MM.1S (cell line): ENCODE measurements around the gene FZR1.

Experiments
- EZH2 ChIP-seq: fragments of 300-600 bp; sonication (generic); optimal IDR thresholded peaks from 2 replicates; pipeline ENCODE3; 2017; ENCODE audit warnings: low read depth, mild to moderate bottlenecking, antibody characterized with exemption, low read length, mixed read lengths
- TF ChIP-seq, protein P1 (sequence below): fragments of 300-600 bp; sonication (generic); IDR thresholded peaks from 2 replicates; pipeline ENCODE4 v1.5.1; 2016; ENCODE audit warnings: antibody characterized with exemption, low read length, mixed read lengths

DNA sequence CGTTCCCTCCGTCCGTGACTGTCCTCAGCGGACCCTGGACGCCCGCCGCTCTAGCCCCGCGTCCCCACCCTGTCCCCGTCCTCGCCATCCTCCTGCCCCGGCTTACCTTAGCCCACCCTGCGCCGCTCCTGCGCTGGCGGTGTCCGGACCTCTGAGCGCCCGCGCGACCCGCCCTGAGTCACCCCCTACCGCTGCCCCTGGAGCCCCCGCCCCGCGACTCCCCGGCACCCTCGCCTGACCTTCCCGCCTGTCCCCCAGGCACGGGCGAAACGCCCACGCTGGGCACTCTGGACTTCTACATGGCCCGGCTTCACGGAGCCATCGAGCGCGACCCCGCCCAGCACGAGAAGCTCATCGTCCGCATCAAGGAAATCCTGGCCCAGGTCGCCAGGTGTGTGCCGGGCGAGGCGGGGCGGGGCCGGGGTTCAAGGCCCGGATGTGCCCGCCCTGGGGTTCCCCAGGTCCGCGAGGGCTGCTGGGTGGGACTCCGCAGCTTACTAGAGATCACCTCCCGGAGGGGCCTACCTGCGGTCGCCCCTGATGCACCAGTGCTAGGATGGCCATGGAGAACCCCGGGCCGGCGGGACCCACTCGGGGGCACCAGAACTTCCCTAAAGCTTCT lies 71.7 kb downstream of the FZR1 start:
- TF ChIP-seq, protein P1, sequence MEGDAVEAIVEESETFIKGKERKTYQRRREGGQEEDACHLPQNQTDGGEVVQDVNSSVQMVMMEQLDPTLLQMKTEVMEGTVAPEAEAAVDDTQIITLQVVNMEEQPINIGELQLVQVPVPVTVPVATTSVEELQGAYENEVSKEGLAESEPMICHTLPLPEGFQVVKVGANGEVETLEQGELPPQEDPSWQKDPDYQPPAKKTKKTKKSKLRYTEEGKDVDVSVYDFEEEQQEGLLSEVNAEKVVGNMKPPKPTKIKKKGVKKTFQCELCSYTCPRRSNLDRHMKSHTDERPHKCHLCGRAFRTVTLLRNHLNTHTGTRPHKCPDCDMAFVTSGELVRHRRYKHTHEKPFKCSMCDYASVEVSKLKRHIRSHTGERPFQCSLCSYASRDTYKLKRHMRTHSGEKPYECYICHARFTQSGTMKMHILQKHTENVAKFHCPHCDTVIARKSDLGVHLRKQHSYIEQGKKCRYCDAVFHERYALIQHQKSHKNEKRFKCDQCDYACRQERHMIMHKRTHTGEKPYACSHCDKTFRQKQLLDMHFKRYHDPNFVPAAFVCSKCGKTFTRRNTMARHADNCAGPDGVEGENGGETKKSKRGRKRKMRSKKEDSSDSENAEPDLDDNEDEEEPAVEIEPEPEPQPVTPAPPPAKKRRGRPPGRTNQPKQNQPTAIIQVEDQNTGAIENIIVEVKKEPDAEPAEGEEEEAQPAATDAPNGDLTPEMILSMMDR, result no peak
- no peak for TF ChIP-seq EZH2
